Measurements from ENCODE around the gene NLRX1. TPM values are rescaled to one million over a fixed set of nuclear protein-coding genes. Genes with fewer than 3 reads are reported as not detected.

The NLRX1 gene
- total and polyA plus RNA-seq, 10 of the 15 experiments (the other 5 are each of a cell fraction or from before 2014, with no cell fraction given): 0.85 to 18.5 (median 10.0) TPM

GRCh38 chr11:119156496-119156895 is 12.0 kb upstream of the NLRX1 start:
- SMC1A ChIA-PET (ENCODE audit: uncharacterized antibody, unreplicated experiment): interaction anchor here (1.0 kb wide), 1 partner anchor 40 kb away, joined by 3 read pairs; no protein-coding TSS in a partner anchor
- no peak overlapping the region for H3K27ac ChIP-seq (ENCODE audit: control insufficient read depth, insufficient read depth)
- BruUV-seq (replicated peaks): no TSS peak
- no peaks in the 10 kb centered on the region for H3K9me3 ChIP-seq (replicated peaks; ENCODE audit: control insufficient read depth, insufficient read depth, low read length)
- no peaks in the 10 kb centered on the region for H3K36me3 ChIP-seq (ENCODE audit: control insufficient read depth in 2 of 2, insufficient read depth in 2 of 2, low read length in 1 of 2)
- no peak overlapping the region for H2AFZ ChIP-seq (ENCODE audit: control insufficient read depth, low read depth, low read length)
- no peak overlapping the region for H3K4me3 ChIP-seq
- ATAC-seq (no peak), DNase-seq (ENCODE audit: low read depth, low spot score) (no peak), FAIRE-seq (no peak)
- in situ Hi-C loops (cut with MboI) (no loop called here), intact Hi-C loops (cut with micrococcal nuclease; ENCODE audit: unreplicated experiment) (no loop called here)
- no peaks in the 10 kb centered on the region for H3K79me2 ChIP-seq (ENCODE audit: control insufficient read depth, insufficient read depth, low read length)
- H3K4me2 ChIP-seq (ENCODE audit: control insufficient read depth, insufficient read depth): no peak overlapping the region
- no peaks in the 10 kb centered on the region for H4K20me1 ChIP-seq (ENCODE audit: control insufficient read depth, insufficient read depth)
- POLR2A ChIA-PET: no interaction called here
- H3K4me1 ChIP-seq (ENCODE audit: control insufficient read depth, insufficient read depth, low read length): no peaks in the 10 kb centered on the region
- CTCF ChIA-PET: interaction anchor here (1.4 to 1.7 kb wide), 3 partner anchors 11 to 14 kb away, joined by 3 to 4 read pairs (median 3); partner anchors contain the start of gene NLRX1
- 56% methylated on average over 10 of the region's 10 CpGs for WGBS (ENCODE audit: insufficient coverage, insufficient replicate concordance, low lambda C conversion rate, missing lambda C conversion rate)
- RAD21 ChIA-PET (ENCODE audit: unreplicated experiment): interaction anchor here (1.4 kb wide), 1 partner anchor 54 kb away, joined by 3 read pairs; the partner anchor contains the start of gene DPAGT1
- H3K9ac ChIP-seq (ENCODE audit: control insufficient read depth, insufficient read depth, low read length): no peak overlapping the region
- H3K27me3 ChIP-seq (replicated peaks in 1 of 2; ENCODE audit: control insufficient read depth in 2 of 2, insufficient read depth in 2 of 2, low read length in 1 of 2): peaks cover 0 to 2% of the 10 kb centered on the region in 2 experiments; a peak in 1 of 4 replicates
- TF ChIP-seq KLF5 (IDR thresholded peaks at IDR 0.05; ENCODE audit: partially characterized antibody) (no peak), E4F1 (IDR thresholded peaks at IDR 0.05; ENCODE audit: borderline replicate concordance, partially characterized antibody) (no peak), SUZ12 (IDR thresholded peaks at IDR 0.05; ENCODE audit: unreplicated experiment) (no peak), IRF4 (IDR thresholded peaks at IDR 0.05; ENCODE audit: low read depth, low read length) (no peak), ZBTB33 (IDR thresholded peaks at IDR 0.05) (no peak), NFXL1 (IDR thresholded peaks at IDR 0.05; ENCODE audit: borderline replicate concordance) (no peak), RB1 (IDR thresholded peaks at IDR 0.05; ENCODE audit: borderline replicate concordance) (no peak), MTA3 (IDR thresholded peaks at IDR 0.05; ENCODE audit: borderline replicate concordance, low read length) (no peak), BRCA1 (IDR thresholded peaks at IDR 0.05; ENCODE audit: low read depth, low read length) (no peak), NR2C1 (IDR thresholded peaks at IDR 0.05) (no peak), GATAD2B (conservative IDR thresholded peaks at IDR 0.05; ENCODE audit: low read depth) (no peak), BMI1 (IDR thresholded peaks at IDR 0.05; ENCODE audit: borderline replicate concordance) (no peak), PKNOX1 (IDR thresholded peaks at IDR 0.05) (no peak), JUND (IDR thresholded peaks at IDR 0.05; ENCODE audit: low read depth, low read length) (no peak), FOXK2 (IDR thresholded peaks at IDR 0.05) (no peak), ZBTB11 (CRISPR knock-in tag; IDR thresholded peaks at IDR 0.05) (no peak), SMARCA5 (IDR thresholded peaks at IDR 0.05) (no peak)

Measured in GM12878 (cell line).